ENCODE measurements around the gene ADAMTS3. TPM values are rescaled to one million over a fixed set of nuclear protein-coding genes. Genes with fewer than 3 reads are reported as not detected.

Gene ADAMTS3
- total RNA-seq, 1 donor from 2014 or later: 1.1 TPM

- DNase-seq (no peak), ATAC-seq (no peak)
- no peaks in the 10 kb centered on the region for H3K27me3 ChIP-seq (ENCODE audit: low read depth)
- no peaks in the 10 kb centered on the region for H3K36me3 ChIP-seq
- intact Hi-C loops (cut with DNase I): no loop called here
- no peaks in the 10 kb centered on the region for H3K9me3 ChIP-seq
- H3K4me3 ChIP-seq: no peak overlapping the region
- no peak for TF ChIP-seq CTCF (IDR thresholded peaks at IDR 0.05)
- H3K4me1 ChIP-seq: peaks cover 15% of the 10 kb centered on the region
- H3K27ac ChIP-seq: no peak overlapping the region
Observed at GRCh38 chr4:72564184-72564583, 4.8 kb downstream of the ADAMTS3 start.

GRCh38 chr4:72558655-72559054, 10.4 kb downstream of the ADAMTS3 start:
- intact Hi-C loops (cut with DNase I): no loop called here
- Histone ChIP-seq H3K4me3 (no peak overlapping the region), H3K36me3 (no peaks in the 10 kb centered on the region), H3K27me3 (ENCODE audit: low read depth) (no peaks in the 10 kb centered on the region), H3K9me3 (no peaks in the 10 kb centered on the region), H3K4me1 (no peaks in the 10 kb centered on the region), H3K27ac (no peak overlapping the region)
- no peak for DNase-seq
- no peak for ATAC-seq
- TF ChIP-seq CTCF (IDR thresholded peaks at IDR 0.05): no peak

- H3K9me3 ChIP-seq: no peaks in the 10 kb centered on the region
- ATAC-seq (no peak), DNase-seq (no peak)
- no peak for TF ChIP-seq CTCF (IDR thresholded peaks at IDR 0.05)
- no peak overlapping the region for H3K27ac ChIP-seq
- H3K4me3 ChIP-seq: no peak overlapping the region
- H3K36me3 ChIP-seq: no peaks in the 10 kb centered on the region
- H3K27me3 ChIP-seq (ENCODE audit: low read depth): no peaks in the 10 kb centered on the region
- intact Hi-C loops (cut with DNase I): no loop called here
- H3K4me1 ChIP-seq: no peaks in the 10 kb centered on the region
Observed at GRCh38 chr4:72557021-72557420, 12.0 kb downstream of the ADAMTS3 start.

GRCh38 chr4:72555377-72555831, 13.6 kb downstream of the ADAMTS3 start:
- ATAC-seq (no peak), DNase-seq (no peak)
- intact Hi-C loops (cut with DNase I): no loop called here
- no peak overlapping the region for H3K4me3 ChIP-seq
- no peaks in the 10 kb centered on the region for H3K4me1 ChIP-seq
- H3K27ac ChIP-seq: no peak overlapping the region
- no peaks in the 10 kb centered on the region for H3K27me3 ChIP-seq (ENCODE audit: low read depth)
- no peaks in the 10 kb centered on the region for H3K36me3 ChIP-seq
- H3K9me3 ChIP-seq: no peaks in the 10 kb centered on the region
- no peak for TF ChIP-seq CTCF (IDR thresholded peaks at IDR 0.05)

GRCh38 chr4:72553540-72554337, 15.3 kb downstream of the ADAMTS3 start:
- DNase-seq (no peak), ATAC-seq (no peak)

More at GRCh38 chr4:72553540-72554337, 15.3 kb downstream of the ADAMTS3 start:
- no peaks in the 10 kb centered on the region for H3K4me1 ChIP-seq
- no peak overlapping the region for H3K4me3 ChIP-seq
- no peaks in the 10 kb centered on the region for H3K27me3 ChIP-seq (ENCODE audit: low read depth)
- intact Hi-C loops (cut with DNase I): no loop called here
- TF ChIP-seq CTCF (IDR thresholded peaks at IDR 0.05): no peak
- no peaks in the 10 kb centered on the region for H3K9me3 ChIP-seq
- H3K36me3 ChIP-seq: no peaks in the 10 kb centered on the region
- no peak overlapping the region for H3K27ac ChIP-seq
